SK-MEL-5 (cell line): Measurements from ENCODE around the gene FAM149B1. TPM values are rescaled to one million over a fixed set of nuclear protein-coding genes. Genes with fewer than 3 reads are reported as not detected.
A peak's percentile ranks its signal among the peaks of the same experiment; 100 is the strongest.
"Not testable (repeated sequence)": the region's sequence is repeated elsewhere in the genome, so short reads cannot be mapped to it uniquely, and the experiment has no call there.

ENCODE experiments used
- DNase-seq: peaks from one replicate; pipeline ENCODE4 v3.0.0-alpha.2; 2016; ENCODE audit warnings: low read depth, low spot score
- in situ Hi-C: cut with HindIII; loops from 2 replicates; pipeline ENCODE4 v1.10.0; 2016; ENCODE audit warnings: low sequenced_read_pairs, high pct_unique_total_duplicates, low pct_unique_long_range_greater_than_20kb
- polyA plus RNA-seq, 2 experiments: library from polyadenylated mRNA; depleted of rRNA; stranded (reverse); fragments of >200 nt; gene quantifications; 2 replicates each; pipeline ENCODE4 v1.2.3, GENCODE V29; 2015
- total RNA-seq: library from RNA; depleted of rRNA; stranded (reverse); fragments of >200 nt; shearing (Covaris generic); gene quantifications from 2 replicates; pipeline ENCODE4 v1.2.3, GENCODE V29; 2014; rRNA removed

The FAM149B1 gene
- total RNA-seq = 13.4 and 16.7 TPM in 2 replicates
- 12.4 and 17.9 TPM in 2 replicates for polyA plus RNA-seq (2015; cell fraction: cytosol; rRNA removed)
- polyA plus RNA-seq (2015; cell fraction: nucleus; rRNA removed) = 41.3 and 41.6 TPM in 2 replicates

- DNase-seq = peak; percentile 94
- in situ Hi-C loops = no loop called here
These were observed at the start of gene FAM149B1, which contains the start of gene ECD for GRCh38 chr10:73167783-73168464. TSS of gene FAM149B1 (plus strand) at chr10:73168119. CDS start at chr10:73168340, 221 bp downstream. TSS of gene ECD (minus strand) at chr10:73168008. CDS start at chr10:73163937, 4,071 bp downstream.

- in situ Hi-C loops = no loop called here
- DNase-seq = no peak
These were observed 48.5 kb upstream of the FAM149B1 start for GRCh38 chr10:73119457-73119856.

- in situ Hi-C loops = no loop called here
- no peak for DNase-seq
These were observed 48.0 kb upstream of the FAM149B1 start for GRCh38 chr10:73119952-73120351.

- DNase-seq = no peak
- in situ Hi-C loops = no loop called here
These were observed 41.6 kb upstream of the FAM149B1 start for GRCh38 chr10:73126343-73126742.

- in situ Hi-C loops = no loop called here
- DNase-seq = peak; percentile 88
These were observed 36.6 kb upstream of the FAM149B1 start for GRCh38 chr10:73131301-73131700.

- DNase-seq = peak; percentile 2
- in situ Hi-C loops = no loop called here
These were observed 35.8 kb upstream of the FAM149B1 start for GRCh38 chr10:73131913-73132686.

- no peak for DNase-seq
- in situ Hi-C loops = no loop called here
These were observed 33.2 kb upstream of the FAM149B1 start for GRCh38 chr10:73134727-73135126.

- in situ Hi-C loops = no loop called here
These were observed 31.3 kb upstream of the FAM149B1 start for GRCh38 chr10:73136627-73137026.

GRCh38 chr10:73139251-73139650 is 28.7 kb upstream of the FAM149B1 start:
- peak; percentile 77 for DNase-seq
- in situ Hi-C loops = no loop called here

More at GRCh38 chr10:73136627-73137026, 31.3 kb upstream of the FAM149B1 start:
- DNase-seq = no peak

- no peak for DNase-seq
- in situ Hi-C loops = no loop called here
These were observed 26.3 kb upstream of the FAM149B1 start for GRCh38 chr10:73141603-73142002.

GRCh38 chr10:73150633-73151413 is 17.1 kb upstream of the FAM149B1 start:
- in situ Hi-C loops, DNase-seq: not testable (repeated sequence)

- in situ Hi-C loops = no loop called here
These were observed 15.9 kb upstream of the FAM149B1 start for GRCh38 chr10:73152009-73152408.

GRCh38 chr10:73156054-73156453 is 11.9 kb upstream of the FAM149B1 start:
- no peak for DNase-seq
- in situ Hi-C loops = no loop called here

More at GRCh38 chr10:73152009-73152408, 15.9 kb upstream of the FAM149B1 start:
- DNase-seq = no peak

GRCh38 chr10:73159038-73159648 is 8.8 kb upstream of the FAM149B1 start:
- in situ Hi-C loops = no loop called here
- DNase-seq = peak; percentile 61

GRCh38 chr10:73161079-73161478 is 6.8 kb upstream of the FAM149B1 start:
- no peak for DNase-seq
- in situ Hi-C loops = no loop called here

- DNase-seq = no peak
- in situ Hi-C loops = no loop called here
These were observed 6.3 kb upstream of the FAM149B1 start for GRCh38 chr10:73161662-73162061.

GRCh38 chr10:73163096-73163495 is 4.8 kb upstream of the FAM149B1 start:
- in situ Hi-C loops = no loop called here

More at GRCh38 chr10:73163096-73163495, 4.8 kb upstream of the FAM149B1 start:
- no peak for DNase-seq
